DOHH2 (cell line): ENCODE results near the gene AK1.

Experiments used
- H3F3A ChIP-seq: fragments of 200-600 bp; sonication (generic), shearing (Covaris generic); 2 replicates; pipeline ENCODE4 v1.6.0; 2016; ENCODE audit warnings: antibody characterized with exemption, mild to moderate bottlenecking; ENCODE audit not compliant: control insufficient read depth, insufficient read depth
- H3K27ac ChIP-seq: fragments of 200-600 bp; sonication (generic); 2 replicates; pipeline ENCODE4 v1.5.1; 2014; ENCODE audit warnings: low read depth, mild to moderate bottlenecking, low read length, moderate library complexity
- H3K27me3 ChIP-seq: fragments of 200-600 bp; sonication (generic); 2 replicates; pipeline ENCODE4 v1.6.1; 2014; ENCODE audit warnings: mild to moderate bottlenecking, low read length, mixed read lengths; ENCODE audit not compliant: control insufficient read depth
- H3K36me3 ChIP-seq: fragments of 200-600 bp; sonication (generic); 2 replicates; pipeline ENCODE4 v1.6.1; 2014; ENCODE audit warnings: mild to moderate bottlenecking, low read length, moderate library complexity, mixed read lengths; ENCODE audit not compliant: control insufficient read depth
- H3K4me1 ChIP-seq: fragments of 200-600 bp; sonication (generic); 2 replicates; pipeline ENCODE4 v1.6.1; 2014; ENCODE audit warnings: mild to moderate bottlenecking, low read length, mixed read lengths; ENCODE audit not compliant: control insufficient read depth
- H3K4me2 ChIP-seq: fragments of 200-600 bp; sonication (generic); 2 replicates; pipeline ENCODE4 v1.6.0; 2014; ENCODE audit warnings: mild to moderate bottlenecking, low read length, moderate library complexity
- H3K4me3 ChIP-seq: fragments of 200-600 bp; sonication (generic); 2 replicates; pipeline ENCODE4 v1.5.1; 2014; ENCODE audit warnings: mild to moderate bottlenecking, low read length, mixed read lengths
- H3K79me2 ChIP-seq: fragments of 200-600 bp; sonication (generic); 2 replicates; pipeline ENCODE4 v1.6.1; 2014; ENCODE audit warnings: mild to moderate bottlenecking, low read length, mixed read lengths; ENCODE audit not compliant: control insufficient read depth
- H3K9me2 ChIP-seq: fragments of 200-600 bp; sonication (generic); replicated peaks from 2 replicates; pipeline ENCODE4 v1.6.1; 2014; ENCODE audit warnings: mild to moderate bottlenecking, low read length, mixed read lengths; ENCODE audit not compliant: control insufficient read depth
- H3K9me3 ChIP-seq: fragments of 200-600 bp; sonication (generic); 2 replicates; pipeline ENCODE4 v1.6.1; 2014; ENCODE audit warnings: antibody characterized with exemption, low read length, mixed read lengths; ENCODE audit not compliant: control insufficient read depth, insufficient read depth
- H4K20me1 ChIP-seq: fragments of 200-600 bp; sonication (generic); 2 replicates; pipeline ENCODE4 v1.6.0; 2014; ENCODE audit warnings: low read depth, mild to moderate bottlenecking, antibody characterized with exemption, low read length, moderate library complexity; ENCODE audit not compliant: control insufficient read depth, insufficient read depth
- CTCF ChIP-seq: fragments of 200-600 bp; sonication (generic); IDR thresholded peaks from one replicate; pipeline ENCODE4 v1.5.1; 2014; ENCODE audit warnings: antibody characterized with exemption, mild to moderate bottlenecking, low read depth, low read length; ENCODE audit not compliant: poor library complexity, severe bottlenecking
- EZH2phosphoT487 ChIP-seq: fragments of 200-600 bp; sonication (generic); IDR thresholded peaks from 2 replicates; pipeline ENCODE4 v1.6.1; 2017; ENCODE audit warnings: borderline replicate concordance, mild to moderate bottlenecking, antibody characterized with exemption, low read length, moderate library complexity, mixed read lengths

Gene AK1

DNA sequence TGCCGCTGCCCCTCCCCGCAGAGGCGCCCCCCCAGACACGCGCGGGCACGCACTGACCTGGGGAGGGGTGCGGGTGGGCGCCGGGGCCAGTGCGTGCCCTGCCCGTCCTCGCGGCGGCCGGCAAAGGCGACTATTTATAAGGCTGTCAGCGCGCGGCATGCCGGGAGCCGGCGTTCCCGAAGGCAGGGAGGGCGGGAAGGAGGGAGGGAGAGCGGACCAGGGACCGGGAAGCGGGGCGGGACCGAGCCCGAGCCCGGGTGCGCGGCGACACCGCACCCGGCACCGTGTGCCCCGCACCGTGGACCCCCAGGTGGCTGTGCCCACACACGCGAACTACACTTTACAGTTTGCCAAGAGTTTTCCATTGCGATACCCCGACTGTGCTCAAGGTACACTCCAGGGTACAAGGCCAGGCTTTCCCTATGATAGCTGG is at the start of gene AK1:
AK1 (minus strand) TSS at position 110 of the 433 bp plus-strand sequence. CDS start 3,058 bp downstream, outside the sequence.
- H3K79me2 ChIP-seq, result no peaks in the 10 kb centered on the region
- peaks cover 14% of the 10 kb centered on the region for H3F3A ChIP-seq
- H3K4me1 ChIP-seq, result peaks cover 23% of the 10 kb centered on the region
- TF ChIP-seq CTCF (no peak), EZH2phosphoT487 (no peak)
- H3K27me3 ChIP-seq, result no peaks in the 10 kb centered on the region
- no peak within 1 kb of the TSS for H3K27ac ChIP-seq
- no peaks in the 10 kb centered on the region for H3K9me3 ChIP-seq
- H4K20me1 ChIP-seq, result no peaks in the 10 kb centered on the region
- no peak within 1 kb of the TSS for H3K4me3 ChIP-seq
- H3K36me3 ChIP-seq, result no peaks in the 10 kb centered on the region
- H3K4me2 ChIP-seq, result no peak within 1 kb of the TSS
- no peaks in the 10 kb centered on the region for H3K9me2 ChIP-seq

DNA sequence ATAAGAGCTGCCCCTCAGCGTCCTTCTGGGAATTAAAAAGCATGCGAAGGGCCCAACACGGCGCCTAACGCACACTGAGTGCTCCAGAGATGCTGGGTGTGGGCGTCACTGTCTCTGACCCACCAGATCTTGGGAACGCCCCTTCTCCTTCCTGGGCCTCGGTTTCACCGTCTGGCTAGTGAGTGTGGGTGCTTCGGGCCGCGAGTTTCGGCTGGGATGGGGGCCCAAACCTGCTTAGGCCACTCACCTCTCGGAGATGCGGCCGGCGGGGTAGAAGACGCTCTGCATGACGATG is 49.4 kb upstream of the AK1 start:
- no peak overlapping the region for H3K27ac ChIP-seq
- H3K36me3 ChIP-seq, result no peaks in the 10 kb centered on the region
- peaks cover 11% of the 10 kb centered on the region for H3F3A ChIP-seq
- no peak for TF ChIP-seq EZH2phosphoT487
- TF ChIP-seq CTCF, result no peak
- H3K27me3 ChIP-seq, result peaks cover 65% of the 10 kb centered on the region
- H3K4me1 ChIP-seq, result peaks cover 39% of the 10 kb centered on the region
- H3K9me2 ChIP-seq, result no peaks in the 10 kb centered on the region
- H3K4me3 ChIP-seq, result peak overlapping the region; percentile 58
- H3K79me2 ChIP-seq, result no peaks in the 10 kb centered on the region
- H4K20me1 ChIP-seq, result no peaks in the 10 kb centered on the region; the same call in 1 of the 2 replicates
- H3K9me3 ChIP-seq, result no peaks in the 10 kb centered on the region
- H3K4me2 ChIP-seq, result peak overlapping the region; percentile 54

DNA sequence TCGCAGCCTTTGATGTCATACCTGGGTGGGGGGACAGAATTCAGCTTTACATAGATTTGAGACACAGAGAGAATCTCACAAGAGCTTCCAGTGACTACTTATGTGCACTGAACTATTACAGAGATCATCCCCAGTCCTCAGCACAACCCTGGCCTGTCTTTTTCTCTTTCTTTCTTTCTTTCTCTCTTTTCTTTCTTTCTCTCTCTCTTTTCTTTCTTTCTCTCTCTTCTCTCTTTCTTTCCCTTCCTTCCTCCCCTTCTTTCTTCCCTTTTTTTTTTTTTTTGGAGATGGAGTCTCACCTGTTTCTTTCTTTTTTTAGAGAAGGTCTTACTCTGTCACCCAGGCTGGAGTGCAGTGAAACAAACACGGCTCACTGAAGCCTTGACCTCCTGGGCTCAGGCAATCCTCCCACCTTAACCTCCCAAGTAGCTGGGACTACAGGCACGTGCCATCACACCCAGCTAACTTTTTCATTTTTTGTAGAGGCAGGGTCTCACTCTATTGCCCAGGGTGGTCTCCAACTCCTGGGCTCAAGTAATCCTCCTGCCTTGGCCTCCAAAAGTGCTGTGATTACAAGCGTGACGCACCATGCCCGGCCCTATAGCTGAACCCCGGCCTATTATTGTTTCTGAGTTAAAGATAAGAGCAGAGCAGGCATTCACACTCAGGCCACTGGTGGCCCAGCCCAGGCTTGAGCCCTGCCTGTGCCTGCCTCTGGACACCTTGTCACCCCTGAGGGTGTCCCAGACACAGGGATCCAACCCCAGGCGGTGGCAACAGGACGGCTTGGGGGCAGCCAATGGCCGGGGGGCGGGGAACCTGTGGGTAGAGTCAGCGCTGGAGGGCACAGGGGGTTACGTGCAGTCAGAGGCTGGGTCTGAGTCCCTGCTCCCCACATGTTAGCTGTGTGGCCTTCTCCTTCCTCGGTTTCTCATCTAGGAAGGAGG is 48.8 kb upstream of the AK1 start:
- peaks cover 11% of the 10 kb centered on the region for H3F3A ChIP-seq
- H3K27me3 ChIP-seq, result peaks cover 67% of the 10 kb centered on the region
- H3K36me3 ChIP-seq, result no peaks in the 10 kb centered on the region
- H3K4me3 ChIP-seq, result peak overlapping the region; percentile 58
- peak overlapping the region; percentile 54 for H3K4me2 ChIP-seq
- no peaks in the 10 kb centered on the region; the same call in 1 of the 2 replicates for H4K20me1 ChIP-seq
- no peak overlapping the region for H3K27ac ChIP-seq
- H3K79me2 ChIP-seq, result no peaks in the 10 kb centered on the region
- H3K9me3 ChIP-seq, result no peaks in the 10 kb centered on the region
- H3K4me1 ChIP-seq, result peaks cover 41% of the 10 kb centered on the region
- TF ChIP-seq CTCF (no peak), EZH2phosphoT487 (no peak)
- no peaks in the 10 kb centered on the region for H3K9me2 ChIP-seq
